Tongue (tissue), 2 donors: ENCODE data around the gene TMEM91. TPM values are rescaled to one million over a fixed set of nuclear protein-coding genes. Genes with fewer than 3 reads are reported as not detected.
"Not testable (repeated sequence)": the region's sequence is repeated elsewhere in the genome, so short reads cannot be mapped to it uniquely, and the experiment has no call there.

Experiments
- DNase-seq: peaks from one replicate; pipeline ENCODE4 v3.0.0-alpha.2; 2015
- total RNA-seq: library from RNA; depleted of rRNA; stranded (reverse); fragments of >200 nt; gene quantifications from one replicate; pipeline ENCODE4 v1.2.3, GENCODE V29; 2014

Gene TMEM91
- total RNA-seq = 11.8 TPM

DNA sequence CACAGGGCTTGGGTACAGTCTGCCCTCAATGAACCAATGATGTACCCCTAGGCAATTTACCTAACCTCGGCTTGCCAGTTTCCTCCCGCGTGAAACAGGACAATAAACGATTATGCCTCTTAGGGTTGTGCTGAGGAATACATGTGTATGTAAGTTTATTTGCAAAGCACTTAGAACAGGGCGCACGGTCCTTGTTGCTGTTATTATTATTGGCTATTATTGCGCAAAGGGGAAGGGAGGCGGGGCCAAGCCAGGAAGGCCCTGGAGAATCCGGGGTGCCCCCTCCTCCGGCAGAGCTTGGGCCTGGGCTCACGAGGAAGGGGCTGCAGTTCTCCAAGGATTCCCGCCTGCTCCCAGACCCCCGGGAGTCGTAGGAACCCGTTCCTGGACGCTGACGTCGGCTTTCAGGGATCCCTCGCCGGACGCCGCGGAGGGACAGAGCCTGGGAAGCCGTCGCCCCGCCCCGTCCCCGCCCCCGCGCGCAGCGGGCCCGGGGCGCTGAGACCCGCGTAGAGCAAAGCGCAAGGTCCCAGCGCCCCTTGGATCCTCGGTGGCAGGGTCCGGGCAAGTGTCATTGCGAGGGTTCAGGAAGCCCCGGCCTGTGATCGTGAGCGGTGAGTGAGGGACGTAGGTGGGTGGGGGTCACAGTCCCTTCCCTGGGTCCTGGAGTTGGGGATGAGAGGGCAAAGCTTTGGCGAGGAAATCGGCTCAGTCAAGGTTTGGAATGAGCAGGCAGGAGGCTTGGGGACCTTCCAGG is at the start of gene TMEM91:
Gene TMEM91 (plus strand): TSS at position 293 of the 757 bp plus-strand sequence. CDS start 1,777 bp downstream, outside the sequence.
- peak; percentile 50 for DNase-seq

DNA sequence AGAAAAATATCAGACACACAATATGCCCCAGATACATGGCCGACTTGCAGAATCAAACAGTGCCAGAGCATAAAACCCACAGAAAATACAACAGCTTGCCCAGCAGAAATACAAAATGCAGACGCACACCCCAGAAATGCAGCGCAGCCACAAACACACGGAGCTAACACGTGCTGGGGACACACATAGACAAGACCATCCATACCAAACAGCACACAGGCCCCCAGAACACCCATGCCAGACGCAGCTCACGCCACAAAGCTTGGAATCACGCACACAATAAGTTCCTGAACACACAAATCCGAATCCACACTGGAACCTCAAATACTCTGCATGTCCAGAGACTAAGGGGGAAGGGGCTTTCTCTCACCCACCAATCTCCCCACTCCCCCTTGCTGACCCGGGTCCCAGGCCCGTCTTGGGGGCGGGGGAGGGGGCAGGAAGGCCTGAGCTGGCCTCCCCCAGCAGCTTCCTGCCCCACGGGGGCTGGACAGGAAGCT is 49.2 kb upstream of the TMEM91 start:
- no peak for DNase-seq

DNA sequence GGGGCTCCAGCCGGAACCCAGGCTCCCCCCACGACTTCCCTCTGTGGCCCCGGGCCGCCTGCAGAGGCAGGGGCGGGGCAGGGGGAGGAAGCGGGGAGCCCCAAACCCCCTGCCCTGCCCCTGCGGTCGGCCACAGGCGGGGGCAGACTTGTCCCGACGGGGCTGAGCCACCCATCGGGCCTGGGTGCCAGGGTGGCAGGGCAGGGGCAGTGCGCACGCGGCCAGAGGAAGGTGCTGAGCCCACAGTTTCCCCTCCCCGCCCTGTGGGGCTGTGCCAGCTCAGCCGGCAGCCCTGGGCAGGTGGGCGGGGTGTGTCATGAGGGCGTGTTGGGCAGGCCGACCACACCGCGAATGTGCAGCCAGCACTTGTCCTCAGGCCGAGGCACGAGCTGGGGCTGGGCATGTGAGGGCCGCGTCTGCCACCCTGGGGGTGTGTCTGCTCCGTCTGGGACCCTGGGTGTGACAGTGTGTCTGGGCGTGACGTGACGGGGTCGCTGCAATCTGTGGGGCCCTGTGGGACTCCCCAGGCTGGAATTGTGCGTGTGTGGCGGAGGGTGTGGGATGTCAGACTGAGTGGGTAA is 48.7 kb upstream of the TMEM91 start:
- DNase-seq = peak; percentile 64

DNA sequence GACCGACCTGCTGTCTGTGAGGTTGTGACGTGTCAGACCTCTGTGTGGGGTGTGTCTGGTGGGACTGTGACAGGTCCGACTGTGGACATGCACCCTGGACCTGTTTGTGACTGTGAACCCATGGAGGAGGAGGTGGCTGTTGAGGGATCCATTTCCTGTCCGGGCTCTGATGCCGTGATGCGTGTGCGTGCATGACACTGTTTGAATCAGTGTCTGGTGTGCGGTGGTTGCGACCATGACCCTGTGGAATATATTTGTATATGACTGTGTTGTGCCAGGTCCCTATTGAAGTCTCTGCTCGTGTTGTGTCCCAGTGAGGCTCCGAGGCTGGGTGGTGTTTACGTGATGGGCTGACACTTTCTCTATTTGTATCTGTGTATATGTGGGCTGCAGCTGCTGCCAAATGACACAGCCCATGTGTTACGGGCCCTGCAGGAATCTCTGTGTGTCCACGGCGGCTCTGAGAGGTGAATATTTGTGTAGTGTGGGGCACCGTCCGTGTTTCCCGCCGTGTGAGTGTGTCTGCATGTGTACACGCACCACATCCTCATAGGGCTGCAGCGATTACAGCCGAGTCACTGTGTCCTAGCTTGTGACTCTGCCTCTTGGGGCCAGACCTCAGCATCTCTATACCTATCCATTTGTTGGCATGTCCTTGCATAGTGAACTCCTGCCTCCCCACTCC is 48.0 kb upstream of the TMEM91 start:
- DNase-seq = peak; percentile 45

DNA sequence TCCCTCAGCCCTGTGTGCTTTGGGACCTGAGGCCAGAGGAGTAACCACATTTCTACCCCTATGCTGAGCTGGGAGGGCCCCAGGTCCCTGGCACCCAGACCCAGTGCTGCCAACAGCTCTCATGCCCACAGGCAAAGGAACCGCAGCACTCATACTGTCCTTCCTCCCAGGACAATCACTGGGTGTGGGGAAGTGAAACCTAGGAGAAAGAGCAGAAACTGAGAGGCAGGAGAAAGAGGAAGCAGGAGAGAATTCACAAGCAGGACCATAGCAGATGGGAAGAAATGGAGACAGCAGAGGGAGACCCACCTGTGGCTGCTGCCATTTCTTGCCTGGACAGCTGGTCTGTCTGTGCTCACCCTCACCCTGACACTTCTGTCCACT is 47.5 kb upstream of the TMEM91 start:
- no peak for DNase-seq

DNA sequence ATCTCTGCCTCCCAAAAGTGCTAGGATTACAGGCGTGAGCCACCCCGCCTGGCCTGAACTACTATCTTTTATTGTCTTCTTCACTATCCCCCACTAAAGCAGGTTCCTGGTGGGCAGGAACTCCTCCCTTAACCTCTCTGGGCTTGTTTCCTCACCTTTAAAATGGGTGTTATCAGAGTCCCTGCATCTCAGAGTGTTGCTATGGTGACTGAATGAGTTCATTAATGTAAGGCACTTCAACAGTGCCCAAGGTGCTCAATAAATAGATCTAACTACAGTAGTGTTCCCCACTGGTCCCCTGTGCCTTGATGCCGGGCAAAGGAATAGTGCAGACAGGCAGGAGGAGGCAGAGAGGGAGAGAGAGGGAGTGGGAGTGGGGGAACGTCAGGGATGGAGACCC is 45.9 kb upstream of the TMEM91 start:
- no peak for DNase-seq

DNA sequence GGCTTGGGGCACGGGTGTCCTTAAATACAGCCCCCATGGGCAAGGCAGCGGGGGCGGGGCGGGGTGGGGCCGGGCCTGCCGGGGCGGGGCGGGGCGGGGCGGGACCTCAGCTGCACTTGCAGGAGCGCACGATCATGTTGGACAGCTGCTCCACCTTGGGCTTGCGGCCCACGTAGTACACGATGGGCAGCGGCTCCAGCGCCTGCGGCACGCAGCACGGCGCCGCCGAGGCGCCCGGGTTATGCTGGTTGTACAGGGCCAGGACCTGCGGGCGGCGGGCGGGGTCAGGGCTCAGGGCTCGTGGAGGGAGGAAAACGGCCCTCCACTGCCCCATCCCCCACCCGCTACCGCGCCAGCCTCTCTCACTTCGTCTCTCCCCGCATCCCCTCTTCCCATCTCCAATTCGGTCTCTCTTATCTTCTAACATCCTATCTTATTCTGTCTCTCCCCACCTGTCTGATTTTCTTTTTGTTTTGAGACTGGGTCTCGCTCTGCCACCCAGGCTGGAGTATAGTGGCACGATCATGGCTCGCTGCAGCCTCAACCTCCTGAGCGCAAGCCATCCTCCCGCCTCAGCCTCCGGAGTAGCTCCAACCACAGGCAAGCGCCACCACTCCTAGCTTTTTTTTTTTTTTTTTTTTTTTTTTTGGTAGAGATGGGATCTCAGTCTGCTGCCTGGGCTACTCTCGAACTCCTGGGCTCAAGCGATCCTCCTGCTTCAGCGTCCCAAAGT is 45.2 kb upstream of the TMEM91 start:
- DNase-seq = peak; percentile 47

DNA sequence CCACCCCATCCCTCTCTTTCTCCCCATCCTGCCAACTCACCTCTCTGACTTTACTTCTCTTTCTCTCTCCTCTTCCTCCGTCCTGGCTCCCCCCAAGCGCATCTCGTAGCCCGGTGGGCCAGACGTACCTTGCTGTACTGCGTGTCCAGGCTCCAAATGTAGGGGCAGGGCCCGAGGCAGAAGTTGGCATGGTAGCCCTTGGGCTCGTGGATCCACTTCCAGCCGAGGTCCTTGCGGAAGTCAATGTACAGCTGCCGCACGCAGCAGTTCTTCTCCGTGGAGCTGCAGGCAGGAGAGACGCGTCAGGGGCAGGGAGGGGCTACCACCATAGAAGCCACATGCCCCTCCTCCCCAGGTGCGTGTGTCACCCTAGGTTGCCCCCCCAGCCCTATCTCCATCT is 44.3 kb upstream of the TMEM91 start:
- no peak for DNase-seq

DNA sequence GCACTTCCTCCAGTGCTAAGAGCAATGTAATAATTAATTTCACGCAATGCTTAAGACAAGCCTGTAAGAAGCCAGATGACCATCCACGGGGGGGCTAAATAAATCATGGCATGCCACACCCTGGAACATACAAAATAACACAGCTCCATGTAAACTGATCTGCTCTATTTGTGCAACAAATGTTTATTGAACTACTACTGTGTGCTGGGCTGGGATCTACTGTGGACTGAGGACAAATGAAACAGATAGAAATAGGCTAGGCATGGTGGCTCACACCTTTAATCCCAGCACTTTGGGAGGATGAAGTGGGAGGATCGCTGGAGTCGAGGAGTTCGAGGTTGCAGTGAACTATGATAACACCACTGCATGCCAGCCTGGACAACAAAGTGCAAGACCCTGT is 43.9 kb upstream of the TMEM91 start:
- no peak for DNase-seq

DNA sequence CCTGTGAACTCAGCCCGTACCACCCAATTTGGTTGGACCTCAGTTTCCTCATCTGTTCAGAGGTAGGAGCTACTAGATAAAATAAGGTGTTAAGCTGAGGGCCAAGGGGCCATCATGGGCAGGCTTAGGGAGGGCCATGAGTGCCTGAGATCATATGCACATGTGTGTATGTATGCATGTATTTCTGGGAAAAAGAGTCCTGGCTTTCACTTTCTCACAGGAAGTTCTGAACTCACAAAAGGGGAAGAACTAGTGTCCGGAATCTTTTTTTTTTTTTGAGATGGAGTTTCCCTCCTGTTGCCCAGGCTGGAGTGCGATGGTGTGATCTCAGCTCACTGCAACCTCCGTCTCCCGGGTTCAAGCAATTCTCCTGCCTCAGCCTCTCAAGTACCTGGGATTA is 41.5 kb upstream of the TMEM91 start:
- DNase-seq = no peak

DNA sequence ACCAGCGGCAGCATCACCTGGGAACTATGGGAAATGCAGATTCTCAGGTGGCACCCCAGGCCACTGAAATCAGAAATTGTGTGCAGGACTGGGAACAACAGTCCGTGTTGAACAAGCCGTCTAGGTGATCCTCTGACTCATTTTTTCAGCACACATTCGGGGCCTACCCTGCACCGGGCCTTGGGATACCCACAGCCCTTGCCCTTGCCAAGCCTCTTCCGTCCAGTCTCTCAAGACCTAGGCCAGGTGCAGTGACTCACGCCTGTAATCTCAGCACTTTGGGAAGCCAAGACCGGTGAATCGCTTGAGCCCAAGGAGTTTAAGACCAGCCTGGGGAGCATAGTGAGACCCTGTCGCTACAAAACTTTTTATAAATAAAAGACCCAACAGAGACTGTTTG is 40.9 kb upstream of the TMEM91 start:
- DNase-seq = no peak

DNA sequence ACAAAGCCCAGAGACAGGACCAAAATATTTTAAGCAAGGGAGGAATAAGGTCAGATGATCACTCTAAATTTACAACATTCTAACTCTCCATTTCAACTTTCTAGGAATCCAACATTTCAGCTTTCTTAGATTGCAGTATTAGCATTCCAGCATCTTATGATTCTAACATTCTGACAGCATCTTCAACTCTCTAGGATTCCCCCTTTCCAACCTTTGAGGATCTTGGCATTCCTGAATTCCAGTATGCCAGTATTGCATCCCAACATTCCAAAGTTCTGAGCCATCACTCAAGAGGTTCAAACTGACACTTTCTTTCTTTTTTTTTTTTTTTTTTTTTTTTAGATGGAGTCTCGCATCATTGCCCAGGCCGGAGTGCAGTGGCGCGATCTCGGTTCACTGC is 36.4 kb upstream of the TMEM91 start:
- DNase-seq = no peak

DNA sequence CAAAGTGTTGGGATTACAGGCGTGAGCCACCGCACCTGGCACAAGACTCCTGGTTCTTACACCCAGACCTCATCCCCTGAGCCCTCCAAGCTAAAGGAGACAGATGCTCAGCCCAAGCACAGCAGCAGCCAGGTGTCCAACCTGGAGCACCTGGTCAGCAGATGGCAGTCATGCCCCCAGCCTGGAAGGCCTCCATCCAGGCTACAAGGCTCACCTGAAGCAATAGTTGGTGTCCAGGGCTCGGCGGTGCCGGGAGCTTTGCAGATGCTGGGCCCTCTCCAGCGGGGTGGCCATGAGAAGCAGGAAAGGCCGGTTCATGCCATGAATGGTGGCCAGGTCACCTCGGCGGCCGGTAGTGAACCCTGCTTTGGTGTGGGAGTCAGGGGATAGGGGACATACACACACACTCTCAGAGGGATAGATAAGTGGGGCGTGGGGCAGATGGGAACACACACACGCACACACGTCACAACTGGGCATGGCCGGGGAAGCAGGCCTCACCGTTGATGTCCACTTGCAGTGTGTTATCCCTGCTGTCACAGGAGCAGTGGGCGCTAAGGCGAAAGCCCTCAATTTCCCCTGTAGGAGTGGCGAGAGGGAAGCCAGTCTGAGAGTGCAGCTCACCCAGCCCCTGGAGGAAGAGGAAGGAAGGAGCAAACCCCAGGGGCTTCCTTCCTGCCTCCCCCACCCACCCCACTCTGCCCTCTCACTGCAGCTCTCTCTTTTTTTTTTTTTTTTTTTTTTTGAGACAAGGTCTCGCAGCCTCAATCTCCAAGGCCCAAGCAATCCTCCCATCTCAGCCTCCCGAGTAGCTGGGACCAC is 34.5 kb upstream of the TMEM91 start:
- no peak for DNase-seq

DNA sequence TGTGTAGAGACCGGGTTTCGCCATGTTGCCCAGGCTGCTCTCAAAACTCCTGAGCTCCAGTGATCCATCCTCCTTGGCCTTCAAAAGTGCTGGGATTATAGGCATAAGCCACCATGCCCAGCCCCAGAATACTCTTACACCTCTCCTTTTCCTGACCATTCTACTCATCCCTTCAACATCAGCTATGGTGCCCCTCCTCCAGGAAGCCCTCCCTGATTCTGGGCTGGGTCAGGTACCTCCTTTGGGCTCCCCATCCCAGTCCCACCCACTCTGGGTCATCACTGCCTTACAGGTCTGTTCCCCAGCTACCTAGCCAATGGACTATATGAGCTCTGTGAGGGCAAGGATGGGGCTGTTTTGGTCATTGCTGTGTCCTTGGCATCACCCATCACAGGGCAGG is 32.2 kb upstream of the TMEM91 start:
- no peak for DNase-seq

DNA sequence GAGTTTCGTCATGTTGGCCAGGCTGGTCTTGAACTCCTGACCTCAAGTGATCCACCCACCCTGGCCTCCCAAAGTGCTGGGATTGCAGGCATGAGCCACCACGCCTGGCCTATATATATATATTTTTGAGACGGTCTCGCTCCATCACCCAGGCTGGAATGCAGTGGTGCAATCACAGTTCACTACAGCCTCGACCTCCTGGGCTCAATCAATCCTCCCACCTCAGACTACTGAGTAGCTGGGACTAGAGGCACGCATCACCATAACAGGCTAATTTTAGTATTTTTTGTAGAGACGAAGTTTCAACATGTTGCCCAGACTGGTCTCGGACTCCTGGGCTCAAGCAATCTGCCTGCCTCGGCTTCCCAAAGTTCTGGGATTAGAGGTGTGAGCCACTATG is 29.4 kb upstream of the TMEM91 start:
- DNase-seq = not testable (repeated sequence)

DNA sequence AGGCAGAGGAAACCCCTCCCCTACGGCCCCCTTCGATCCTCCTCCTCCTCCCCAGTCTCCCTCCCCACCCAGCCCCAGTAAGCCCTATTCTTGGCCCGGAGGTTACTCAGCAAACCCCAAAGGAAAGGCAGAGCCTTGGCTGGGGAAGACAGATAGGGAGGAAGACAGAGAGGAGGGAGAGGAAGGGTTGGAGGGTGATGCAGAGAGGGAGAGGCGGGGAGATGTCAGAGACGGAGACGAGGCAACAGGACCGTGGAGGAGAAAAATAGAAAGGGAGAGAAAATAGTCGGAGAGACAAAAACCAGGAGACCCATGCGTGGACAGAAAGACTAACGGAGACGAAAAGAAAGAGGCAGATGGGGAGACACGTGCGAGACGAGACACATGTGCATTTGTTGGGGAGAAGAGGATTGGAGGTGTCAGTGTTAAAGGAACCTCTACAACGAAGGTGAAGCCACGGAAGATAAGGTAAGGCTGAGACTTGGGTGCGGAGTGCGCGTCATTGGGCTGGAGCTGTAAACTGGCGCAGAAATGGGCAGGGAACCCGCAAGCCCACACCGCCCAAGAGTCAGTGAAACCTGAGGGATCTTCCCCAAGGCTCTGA is 25.5 kb upstream of the TMEM91 start:
- DNase-seq = no peak

DNA sequence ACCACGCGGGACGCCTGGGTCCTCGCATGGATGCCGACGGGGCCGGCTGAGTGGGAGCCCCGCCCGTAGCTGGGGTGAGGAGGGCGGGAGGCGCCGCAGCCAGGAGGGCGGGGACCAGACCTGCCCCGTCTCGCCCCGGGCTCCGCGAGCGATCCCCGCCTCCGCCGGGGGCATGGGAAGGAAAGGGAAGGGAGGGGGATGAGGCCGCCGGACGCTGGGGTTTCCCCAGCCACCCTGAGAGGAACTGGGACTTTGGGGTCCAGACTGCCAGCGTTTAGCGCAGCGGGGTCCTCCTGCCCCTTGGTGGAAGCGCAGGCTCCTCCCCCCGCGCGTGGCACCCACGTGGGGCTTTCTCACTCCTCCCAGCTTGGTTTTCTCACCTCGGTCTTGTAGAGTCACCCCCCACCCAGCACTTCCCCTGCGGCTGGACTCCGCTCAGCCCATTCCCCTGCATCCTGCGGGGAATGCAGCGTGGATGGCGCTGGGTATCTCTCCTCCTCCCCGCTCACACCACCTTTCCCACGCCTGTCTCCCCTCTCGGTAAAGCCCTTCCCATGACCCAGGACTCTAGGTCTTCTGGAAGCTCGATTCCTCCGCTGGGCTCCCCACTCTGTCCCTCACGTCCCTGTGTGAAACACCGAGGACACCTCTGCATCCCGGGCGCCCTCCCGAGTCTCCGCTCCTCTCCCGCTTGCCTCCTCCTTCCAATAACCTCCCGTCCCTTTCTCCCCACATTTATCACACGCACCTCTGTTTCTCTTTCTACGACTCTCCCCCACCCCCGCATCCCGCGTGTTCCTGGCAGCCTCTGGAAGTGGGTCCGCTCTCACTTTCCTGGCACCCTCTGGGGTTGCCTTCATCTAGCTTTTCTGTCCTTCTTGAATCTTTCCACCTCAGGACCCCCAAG is 24.7 kb upstream of the TMEM91 start:
- DNase-seq = peak; percentile 32

DNA sequence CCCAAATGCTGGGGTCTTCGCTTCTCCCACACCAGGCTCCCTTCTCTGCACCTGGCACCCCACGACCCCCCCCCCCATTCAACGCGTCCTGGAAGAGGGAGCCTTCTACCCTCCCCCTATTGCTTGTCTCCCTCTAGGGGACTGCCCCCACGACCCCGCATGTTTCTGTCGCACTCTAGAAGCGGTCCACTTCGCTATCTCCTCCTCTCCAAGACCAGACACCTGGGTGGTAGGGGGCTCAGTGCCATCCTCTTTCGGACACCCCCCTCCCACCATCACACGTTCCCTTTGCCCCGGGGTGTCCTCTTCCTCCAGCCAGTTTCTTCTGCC is 24.1 kb upstream of the TMEM91 start:
- no peak for DNase-seq

DNA sequence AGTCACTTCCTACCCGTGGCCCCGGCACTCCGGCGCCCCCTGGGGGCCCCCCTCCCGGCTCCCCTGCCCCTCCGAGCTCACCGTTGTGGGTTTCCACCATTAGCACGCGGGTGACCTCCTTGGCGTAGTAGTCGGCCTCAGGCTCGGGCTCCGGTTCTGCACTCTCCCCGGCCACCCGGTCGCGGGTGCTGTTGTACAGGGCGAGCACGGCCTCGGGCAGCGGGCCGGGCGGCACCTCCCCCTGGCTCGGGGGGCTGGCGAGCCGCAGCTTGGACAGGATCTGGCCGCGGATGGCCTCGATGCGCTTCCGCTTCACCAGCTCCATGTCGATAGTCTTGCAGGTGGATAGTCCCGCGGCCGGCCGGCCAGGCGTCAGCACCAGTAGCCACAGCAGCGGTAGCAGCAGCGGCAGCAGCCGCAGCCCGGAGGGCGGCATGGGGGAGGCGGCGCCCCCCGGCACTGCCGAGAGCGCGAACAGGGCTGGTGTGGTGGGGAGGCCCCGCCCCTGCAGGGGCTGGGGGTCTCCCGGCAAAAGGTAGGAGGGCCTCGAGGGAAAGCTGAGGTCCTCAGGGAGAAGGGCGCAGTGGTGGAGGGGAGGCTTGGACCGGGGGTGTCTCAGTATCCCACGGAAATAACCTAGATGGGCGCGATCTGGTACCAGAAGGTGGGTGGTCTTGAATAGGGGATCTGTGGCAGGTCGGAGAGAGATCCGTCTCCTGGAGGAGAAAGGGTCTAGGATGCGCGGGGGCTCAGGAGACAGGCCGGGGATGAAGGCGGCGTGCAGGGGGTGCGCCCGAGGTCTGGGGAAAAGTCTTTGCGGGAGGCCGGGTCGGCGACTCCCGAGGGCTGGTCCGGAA is 23.5 kb upstream of the TMEM91 start:
- peak; percentile 32 for DNase-seq
